Activated T-cell treated with anti-CD3 and anti-CD28 coated beads, Interleukin-2, amount 50 U/mL, for 48 hours (primary cell): ENCODE data around the gene PON2.

Experiments
- DNase-seq, 2 experiments: peaks; one replicate each; pipeline ENCODE4 v3.0.0-alpha.2; 2020

The PON2 gene

GRCh38 chr7:95441042-95441823 lies 6.4 kb upstream of the PON2 start:
- no peak for DNase-seq

DNA sequence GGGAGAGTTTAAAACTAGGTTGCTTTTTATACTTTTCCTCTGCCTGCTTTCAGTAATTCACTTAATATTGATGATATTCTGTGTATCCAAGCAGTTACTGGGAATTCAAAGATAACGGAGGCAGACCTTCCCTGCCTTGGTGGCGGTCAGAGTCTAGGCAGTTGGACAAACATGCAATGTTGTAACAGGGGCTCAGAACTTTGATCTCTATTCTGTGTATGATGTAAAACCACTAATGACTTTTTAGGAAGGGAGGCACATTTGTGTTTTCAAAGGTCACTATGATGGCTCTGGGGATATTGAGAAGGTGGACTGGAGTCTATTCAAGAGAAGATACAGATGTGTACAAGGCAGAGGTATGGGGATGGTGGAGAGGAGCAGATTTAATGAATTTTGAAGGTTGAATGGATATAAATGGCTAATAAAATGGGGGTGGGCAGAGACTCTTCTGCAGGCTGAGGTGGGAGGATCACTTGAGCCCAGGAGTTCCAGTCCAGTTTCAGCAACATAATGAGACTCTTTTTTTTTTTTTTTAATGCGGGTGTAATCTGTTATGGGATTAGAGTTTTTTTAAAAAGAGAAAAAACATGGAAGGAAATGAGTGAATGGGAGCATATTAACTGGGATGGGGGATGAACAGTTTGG lies 5.7 kb upstream of the PON2 start:
- no peak for DNase-seq

GRCh38 chr7:95436407-95436806 lies 1.6 kb upstream of the PON2 start:
- DNase-seq = no peak

DNA sequence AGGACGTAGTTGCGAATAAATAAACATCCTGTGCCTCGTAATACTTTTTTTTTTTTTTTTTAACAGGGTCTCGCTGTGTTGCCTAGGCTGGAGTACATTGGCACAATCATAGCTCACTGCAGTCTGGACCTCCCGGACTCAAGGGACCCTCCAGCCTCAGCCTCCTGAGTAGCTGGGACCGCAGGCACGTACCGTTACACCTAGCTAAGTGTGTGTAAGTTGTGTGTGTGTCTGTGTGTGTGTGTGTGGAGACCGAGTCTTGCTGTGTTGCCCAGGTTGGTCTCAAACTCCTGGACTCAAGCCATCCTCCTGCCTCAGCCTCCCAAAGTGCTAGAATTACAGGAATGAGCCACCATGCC lies 573 bp upstream of the PON2 start:
- DNase-seq = no peak

DNA sequence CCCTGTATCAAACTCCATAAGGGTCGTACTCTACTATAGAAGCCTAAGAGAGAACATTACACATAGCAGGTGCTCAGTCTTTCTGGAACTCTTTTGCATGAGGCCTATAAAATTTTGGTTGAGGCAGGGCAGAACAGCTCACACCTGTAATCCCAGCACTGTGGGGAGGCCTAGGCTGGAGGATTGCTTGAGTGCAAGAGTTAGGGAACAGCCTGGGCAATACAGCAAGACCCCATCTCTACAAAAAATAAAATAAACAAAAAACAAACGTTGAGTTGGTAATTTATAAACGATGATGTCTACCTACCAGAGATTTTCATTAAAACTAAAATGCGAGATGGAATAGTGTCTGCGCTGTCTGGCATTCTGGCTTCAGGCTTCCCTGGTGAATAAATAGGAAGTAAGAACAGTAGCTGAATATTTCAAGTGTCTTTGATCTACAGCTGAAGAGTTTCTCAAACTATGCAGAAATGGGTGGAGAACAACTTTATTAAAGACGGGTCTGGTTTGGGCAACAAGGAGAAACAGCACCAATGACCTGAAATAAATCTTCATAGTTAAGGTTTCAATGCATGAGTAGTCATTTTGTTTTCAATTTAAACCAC lies 774 bp downstream of the PON2 start:
- no peak for DNase-seq

- no peak for DNase-seq
Measured at GRCh38 chr7:95433129-95433528, 1.7 kb downstream of the PON2 start.

- DNase-seq = no peak
Measured at GRCh38 chr7:95432606-95433005, 2.2 kb downstream of the PON2 start.

DNA sequence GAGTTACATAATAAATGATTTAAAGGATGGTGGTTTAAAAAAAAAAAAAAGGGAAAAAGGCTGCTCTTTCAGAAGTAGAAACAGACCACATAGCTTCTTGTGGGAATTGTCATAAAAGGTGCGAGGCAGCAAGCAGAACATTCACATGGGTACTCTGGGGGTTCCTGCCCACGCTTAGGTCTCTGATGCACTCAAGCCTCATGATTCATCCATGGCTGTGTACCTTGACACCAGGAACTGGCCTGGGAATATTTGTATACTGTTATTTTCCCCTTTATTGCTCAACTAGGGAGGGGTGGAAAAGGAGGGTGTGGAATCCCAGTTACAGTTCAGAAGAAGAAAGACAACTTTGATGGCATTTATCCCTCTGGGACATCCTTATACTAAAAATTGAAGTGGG lies 4.0 kb downstream of the PON2 start:
- no peak for DNase-seq

GRCh38 chr7:95429241-95429990 lies 5.4 kb downstream of the PON2 start:
- no peak for DNase-seq

GRCh38 chr7:95427914-95428516 lies 6.8 kb downstream of the PON2 start:
- no peak for DNase-seq

GRCh38 chr7:95427166-95427565 lies 7.7 kb downstream of the PON2 start:
- no peak for DNase-seq

- DNase-seq = no peak
Measured at GRCh38 chr7:95425694-95426093, 9.1 kb downstream of the PON2 start.

GRCh38 chr7:95424716-95425115 lies 10.1 kb downstream of the PON2 start:
- DNase-seq = no peak

GRCh38 chr7:95421847-95422444 lies 12.9 kb downstream of the PON2 start:
- DNase-seq = no peak

DNA sequence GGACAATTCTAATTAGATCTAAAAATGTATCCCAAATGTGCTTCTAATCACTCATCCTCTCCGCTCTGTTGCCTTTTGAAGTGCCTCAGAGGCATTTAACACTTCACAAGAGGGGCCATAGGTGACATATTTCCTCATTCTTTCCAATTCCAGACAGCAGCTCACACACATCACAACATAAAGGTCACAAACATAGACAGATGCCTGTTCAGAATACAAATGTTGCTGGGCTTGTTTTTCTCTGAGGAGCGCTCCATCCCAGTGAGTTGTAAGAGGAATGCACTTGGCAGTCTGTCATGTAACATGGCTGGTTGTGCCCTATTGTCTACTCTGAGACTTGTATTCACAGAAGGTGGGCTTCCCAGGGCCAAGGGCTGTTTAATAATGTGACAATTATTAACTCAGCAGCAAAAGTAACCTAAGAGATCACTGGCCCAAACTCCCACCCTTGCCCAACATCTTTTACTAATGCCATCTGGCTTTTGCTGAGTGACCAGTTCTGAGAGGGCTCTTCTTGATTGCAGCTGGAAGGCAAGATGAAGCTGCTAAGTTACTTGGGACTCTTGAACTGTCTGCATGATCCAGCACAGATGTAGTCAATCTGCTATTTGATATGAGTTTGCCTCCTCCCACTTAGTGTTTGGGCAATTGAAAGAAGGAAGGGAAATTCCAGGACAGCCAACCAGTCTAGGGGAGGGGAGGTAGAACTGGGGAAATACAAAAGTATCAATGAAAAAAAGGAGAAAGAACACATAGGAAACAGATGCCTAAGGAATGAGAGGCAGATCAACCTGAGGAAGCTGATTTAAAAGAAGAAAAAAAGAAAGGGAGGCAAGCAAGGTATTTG lies 13.6 kb downstream of the PON2 start:
- DNase-seq = no peak

- no peak for DNase-seq
Measured at GRCh38 chr7:95412075-95412474, 22.8 kb downstream of the PON2 start.

DNA sequence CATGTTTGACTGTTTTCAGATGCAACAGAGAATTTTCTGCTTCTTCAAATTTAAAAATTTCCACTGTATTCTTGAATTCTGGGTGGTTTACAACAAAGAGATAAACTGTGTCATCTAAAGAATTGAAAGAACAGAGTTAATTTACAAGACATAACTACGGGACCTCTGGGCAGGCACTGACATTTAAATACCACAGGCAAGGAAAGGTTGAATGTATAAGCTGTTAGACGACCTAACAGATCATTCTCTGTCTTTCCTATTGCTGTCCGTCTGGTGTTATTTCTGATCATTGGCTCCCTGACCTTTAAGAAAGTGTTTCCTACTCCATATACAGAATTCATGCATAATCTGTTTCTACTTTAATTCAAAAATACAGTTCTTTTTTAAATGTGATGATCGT lies 23.2 kb downstream of the PON2 start:
- no peak for DNase-seq

GRCh38 chr7:95411036-95411435 lies 23.8 kb downstream of the PON2 start:
- no peak for DNase-seq

DNA sequence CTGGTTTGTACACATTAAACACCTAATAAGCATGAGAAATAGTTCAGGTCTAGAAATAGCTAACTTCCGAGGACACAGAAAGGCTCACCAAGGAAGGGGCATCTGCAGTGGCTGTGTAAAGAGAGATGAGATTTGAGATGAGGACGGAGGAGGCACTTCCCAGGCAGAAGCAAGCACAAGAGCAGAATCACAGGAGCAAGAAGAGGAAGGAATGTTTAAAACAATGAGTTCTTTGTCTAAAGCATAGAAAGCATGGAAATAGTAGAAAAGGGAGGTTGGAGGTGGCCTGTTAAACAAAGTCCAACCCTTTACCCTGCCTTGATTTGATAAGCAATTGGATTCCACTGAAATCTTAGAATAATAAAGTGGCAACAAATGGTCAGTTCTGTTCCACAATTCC lies 27.1 kb downstream of the PON2 start:
- no peak for DNase-seq

GRCh38 chr7:95405800-95406199 lies 29.0 kb downstream of the PON2 start:
- no peak for DNase-seq

- no peak for DNase-seq
Measured at GRCh38 chr7:95405208-95405607, 29.6 kb downstream of the PON2 start.

DNA sequence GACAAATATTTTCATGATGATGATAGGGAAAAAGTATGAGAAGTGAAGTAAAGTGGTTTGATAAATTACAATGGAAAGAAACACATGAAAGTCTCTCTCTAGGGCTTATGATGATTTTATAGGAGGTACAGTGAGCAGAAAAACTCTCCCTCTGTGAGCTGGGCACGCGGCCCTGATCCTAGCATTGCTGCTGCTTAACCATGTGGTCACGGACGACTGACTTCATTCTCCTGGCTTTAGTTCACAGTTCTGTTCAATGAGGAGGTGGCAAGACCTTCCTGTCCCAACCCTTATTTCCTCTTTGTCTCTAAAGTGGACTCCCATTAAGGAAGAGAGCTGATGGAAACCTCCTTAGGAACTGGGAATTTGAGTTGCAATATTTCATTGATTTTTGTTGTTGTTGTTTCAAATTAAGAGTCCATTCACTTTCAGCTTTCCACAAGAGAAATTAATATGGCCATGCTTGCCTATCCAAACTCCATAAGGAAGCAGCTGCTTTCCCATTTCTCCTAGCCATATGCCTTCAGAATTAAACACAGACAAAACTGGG lies 30.4 kb downstream of the PON2 start:
- no peak for DNase-seq
